WTC11 (cell line): ENCODE results near the gene SLC22A7. TPM values are rescaled to one million over a fixed set of nuclear protein-coding genes. Genes with fewer than 3 reads are reported as not detected.
"Not testable (repeated sequence)": the region's sequence is repeated elsewhere in the genome, so short reads cannot be mapped to it uniquely, and the experiment has no call there.

Experiments used
- ATAC-seq: fragments of 200-7000 bp; cut with Tn5 transposase; 2 replicates; pipeline ENCODE4 v1.10.0; 2021; ENCODE audit warnings: mild to moderate bottlenecking, moderate library complexity
- CTCF ChIA-PET: fragments of 300-600 bp; sonication (Branson Sonifier 250); formaldehyde crosslinking; loops from one replicate; lab custom pipeline; 2021; ENCODE audit warnings: antibody characterized with exemption; lab: Charles Lee
- POLR2A ChIA-PET: fragments of 350-600 bp; sonication (Branson Sonifier 250); formaldehyde crosslinking; loops from one replicate; lab custom pipeline; 2021; ENCODE audit warnings: antibody characterized with exemption; lab: Charles Lee
- DNase-seq: peaks from one replicate; pipeline ENCODE4 v3.0.0; 2021; ENCODE audit warnings: low spot score
- H3K27ac Mint-ChIP-seq: 2 replicates; pipeline ENCODE4 v1.8.0; 2021; ENCODE audit warnings: mixed read lengths
- H3K27me3 Mint-ChIP-seq: 2 replicates; pipeline ENCODE4 v1.8.0; 2021; ENCODE audit warnings: low read depth, mild to moderate bottlenecking, moderate library complexity, mixed read lengths
- H3K36me3 Mint-ChIP-seq: 2 replicates; pipeline ENCODE4 v1.8.0; 2021; ENCODE audit warnings: mixed read lengths
- H3K4me1 Mint-ChIP-seq: 2 replicates; pipeline ENCODE4 v1.8.0; 2022; ENCODE audit warnings: mixed read lengths
- H3K4me3 Mint-ChIP-seq: 2 replicates; pipeline ENCODE4 v1.8.0; 2021; ENCODE audit warnings: mild to moderate bottlenecking, moderate library complexity, mixed read lengths
- H3K9me3 Mint-ChIP-seq: 2 replicates; pipeline ENCODE4 v1.8.0; 2021; ENCODE audit warnings: mixed read lengths
- CREB1 ChIP-seq: sonication (generic); formaldehyde crosslinking; IDR thresholded peaks from 2 replicates; pipeline ENCODE4 v1.8.0; 2023; ENCODE audit warnings: mild to moderate bottlenecking, missing genetic modification reagents
- EMX1 ChIP-seq: fragments of 250-450 bp; sonication (Bioruptor Pico); IDR thresholded peaks from 2 replicates; pipeline ENCODE4 v1.8.0; 2021; ENCODE audit warnings: mild to moderate bottlenecking
- HMGA2 ChIP-seq: fragments of 250-450 bp; sonication (Bioruptor Pico); IDR thresholded peaks from 2 replicates; pipeline ENCODE4 v1.4.0; 2021; ENCODE audit warnings: mild to moderate bottlenecking, moderate library complexity
- NFATC4 ChIP-seq: fragments of 250-450 bp; sonication (Bioruptor Pico); IDR thresholded peaks from 2 replicates; pipeline ENCODE4 v1.9.0; 2021; ENCODE audit warnings: mild to moderate bottlenecking
- NR3C1 ChIP-seq: sonication (generic); formaldehyde crosslinking; conservative IDR thresholded peaks from 2 replicates; pipeline ENCODE4 v1.8.1; 2023; ENCODE audit warnings: low read depth, mild to moderate bottlenecking, missing genetic modification reagents
- PRRX2 ChIP-seq: fragments of 250-450 bp; sonication (Bioruptor Pico); IDR thresholded peaks from 2 replicates; pipeline ENCODE4 v1.8.0; 2021; ENCODE audit warnings: mild to moderate bottlenecking
- SMAD3 ChIP-seq: sonication (generic); formaldehyde crosslinking; IDR thresholded peaks from 2 replicates; pipeline ENCODE4 v1.8.0; 2022; ENCODE audit warnings: missing genetic modification reagents, mild to moderate bottlenecking, borderline replicate concordance
- SMAD4 ChIP-seq: sonication (generic); formaldehyde crosslinking; IDR thresholded peaks from 2 replicates; pipeline ENCODE4 v1.8.0; 2022; ENCODE audit warnings: mild to moderate bottlenecking, missing genetic modification reagents
- TEAD4 ChIP-seq: sonication (generic); formaldehyde crosslinking; IDR thresholded peaks from 2 replicates; pipeline ENCODE4 v1.8.0; 2022; ENCODE audit warnings: mild to moderate bottlenecking, missing genetic modification reagents
- ZBTB21 ChIP-seq: sonication (generic); formaldehyde crosslinking; IDR thresholded peaks from 2 replicates; pipeline ENCODE4 v1.8.1; 2023; ENCODE audit warnings: mild to moderate bottlenecking, missing genetic modification reagents, borderline replicate concordance
- ZNF396 ChIP-seq: fragments of 250-450 bp; sonication (Bioruptor Pico); IDR thresholded peaks from 2 replicates; pipeline ENCODE4 v1.8.0; 2021; ENCODE audit warnings: mild to moderate bottlenecking, moderate library complexity, borderline replicate concordance
- ZNF671 ChIP-seq: fragments of 250-450 bp; sonication (Bioruptor Pico); IDR thresholded peaks from 2 replicates; pipeline ENCODE4 v1.8.0; 2021; ENCODE audit warnings: mild to moderate bottlenecking
- total RNA-seq: library from RNA; stranded (reverse); gene quantifications from 3 replicates; pipeline ENCODE4 v1.2.3, GENCODE V29; 2021
- TF ChIP-seq, protein P1 (sequence below): sonication (generic); formaldehyde crosslinking; IDR thresholded peaks from 2 replicates; pipeline ENCODE4 v1.8.1; 2023; ENCODE audit warnings: mild to moderate bottlenecking, missing genetic modification reagents, moderate library complexity
- TF ChIP-seq, protein P2 (sequence below): fragments of 250-450 bp; sonication (Bioruptor Pico); IDR thresholded peaks from 2 replicates; pipeline ENCODE4 v1.8.0; 2021; ENCODE audit warnings: mild to moderate bottlenecking
- TF ChIP-seq, protein P3 (sequence below): sonication (generic); formaldehyde crosslinking; IDR thresholded peaks from 2 replicates; pipeline ENCODE4 v1.8.1; 2022; ENCODE audit warnings: low read depth, missing genetic modification reagents, borderline replicate concordance
- TF ChIP-seq, protein P4 (sequence below): sonication (generic); formaldehyde crosslinking; IDR thresholded peaks from 2 replicates; pipeline ENCODE4 v1.8.0; 2022; ENCODE audit warnings: mild to moderate bottlenecking, missing genetic modification reagents
- TF ChIP-seq, protein P5 (sequence below): fragments of 250-450 bp; sonication (Bioruptor Pico); IDR thresholded peaks from 2 replicates; pipeline ENCODE4 v1.9.0; 2021; ENCODE audit warnings: moderate library complexity, mild to moderate bottlenecking, inconsistent platforms, borderline replicate concordance
- TF ChIP-seq, protein P6 (sequence below): sonication (generic); formaldehyde crosslinking; IDR thresholded peaks from 2 replicates; pipeline ENCODE4 v1.8.0; 2023; ENCODE audit warnings: missing genetic modification reagents
- TF ChIP-seq, protein P7 (sequence below): sonication (generic); formaldehyde crosslinking; IDR thresholded peaks from 2 replicates; pipeline ENCODE4 v1.8.1; 2022; ENCODE audit warnings: mild to moderate bottlenecking, moderate library complexity, missing genetic modification reagents
- TF ChIP-seq, protein P8 (sequence below): sonication (generic); formaldehyde crosslinking; IDR thresholded peaks from 2 replicates; pipeline ENCODE4 v1.8.1; 2022; ENCODE audit warnings: mild to moderate bottlenecking, missing genetic modification reagents, moderate library complexity, borderline replicate concordance

SLC22A7 gene
- total RNA-seq, 1 experiment from 2014 or later = not detected

DNA sequence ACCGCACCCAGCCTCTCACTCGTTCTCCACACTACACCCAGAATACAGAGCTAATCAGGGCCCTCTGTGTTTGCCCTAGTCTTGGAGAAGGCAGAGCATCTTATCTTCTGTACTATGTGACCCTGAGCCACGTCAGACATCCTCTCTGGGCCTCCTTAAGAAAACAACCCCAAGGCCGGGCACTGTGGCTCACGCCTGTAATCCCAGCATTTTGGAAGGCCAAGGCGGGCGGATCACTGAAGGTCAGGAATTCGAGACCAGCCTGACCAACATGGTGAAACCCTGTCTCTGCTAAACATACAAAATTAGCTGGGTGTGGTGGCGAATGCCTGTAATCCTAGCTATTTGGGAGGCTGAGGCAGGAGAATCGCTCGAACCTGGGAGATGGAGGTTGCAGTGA is 4.9 kb downstream of the SLC22A7 start:
- H3K27me3 Mint-ChIP-seq, H3K27ac Mint-ChIP-seq, H3K36me3 Mint-ChIP-seq, DNase-seq, ATAC-seq, H3K9me3 Mint-ChIP-seq, H3K4me3 Mint-ChIP-seq, POLR2A ChIA-PET: not testable (repeated sequence)
- peaks cover 22% of the 10 kb centered on the region for H3K4me1 Mint-ChIP-seq
- CTCF ChIA-PET = interaction anchor here (1.0 to 2.3 kb wide), 3 partner anchors 16 to 124 kb away, joined by 3 to 6 read pairs (median 4); partner anchors contain the start of gene ABCC10

DNA sequence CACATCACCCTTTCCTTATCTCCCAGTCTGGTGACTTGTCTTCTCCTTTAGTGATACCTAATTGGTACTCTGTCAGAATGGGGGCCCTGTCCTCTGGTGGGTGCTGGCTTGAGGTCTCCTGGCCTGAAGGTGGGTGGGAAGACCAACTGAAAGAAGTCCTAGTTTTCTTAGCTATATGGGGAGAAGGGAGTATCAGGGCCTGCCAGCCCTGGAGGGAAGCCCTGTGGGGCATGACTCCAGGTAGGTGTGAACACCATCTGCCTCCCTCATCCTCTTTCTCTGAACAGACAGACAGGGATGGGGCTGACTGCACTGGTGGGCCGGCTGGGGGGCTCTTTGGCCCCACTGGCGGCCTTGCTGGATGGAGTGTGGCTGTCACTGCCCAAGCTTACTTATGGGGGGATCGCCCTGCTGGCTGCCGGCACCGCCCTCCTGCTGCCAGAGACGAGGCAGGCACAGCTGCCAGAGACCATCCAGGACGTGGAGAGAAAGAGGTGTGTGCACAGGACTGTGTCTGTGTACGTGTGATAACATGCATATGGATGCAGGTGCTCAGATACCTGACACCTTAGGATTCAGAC is 5.8 kb downstream of the SLC22A7 start:
- no peak for ATAC-seq
- TF ChIP-seq NFATC4 (CRISPR knock-in tag) = no peak
- TF ChIP-seq, protein P1, sequence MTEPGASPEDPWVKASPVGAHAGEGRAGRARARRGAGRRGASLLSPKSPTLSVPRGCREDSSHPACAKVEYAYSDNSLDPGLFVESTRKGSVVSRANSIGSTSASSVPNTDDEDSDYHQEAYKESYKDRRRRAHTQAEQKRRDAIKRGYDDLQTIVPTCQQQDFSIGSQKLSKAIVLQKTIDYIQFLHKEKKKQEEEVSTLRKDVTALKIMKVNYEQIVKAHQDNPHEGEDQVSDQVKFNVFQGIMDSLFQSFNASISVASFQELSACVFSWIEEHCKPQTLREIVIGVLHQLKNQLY (CRISPR knock-in tag) = no peak
- no peak for TF ChIP-seq ZNF671 (CRISPR knock-in tag)
- TF ChIP-seq CREB1 (CRISPR knock-in tag) = no peak
- no peak for TF ChIP-seq NR3C1
- TF ChIP-seq, protein P2, sequence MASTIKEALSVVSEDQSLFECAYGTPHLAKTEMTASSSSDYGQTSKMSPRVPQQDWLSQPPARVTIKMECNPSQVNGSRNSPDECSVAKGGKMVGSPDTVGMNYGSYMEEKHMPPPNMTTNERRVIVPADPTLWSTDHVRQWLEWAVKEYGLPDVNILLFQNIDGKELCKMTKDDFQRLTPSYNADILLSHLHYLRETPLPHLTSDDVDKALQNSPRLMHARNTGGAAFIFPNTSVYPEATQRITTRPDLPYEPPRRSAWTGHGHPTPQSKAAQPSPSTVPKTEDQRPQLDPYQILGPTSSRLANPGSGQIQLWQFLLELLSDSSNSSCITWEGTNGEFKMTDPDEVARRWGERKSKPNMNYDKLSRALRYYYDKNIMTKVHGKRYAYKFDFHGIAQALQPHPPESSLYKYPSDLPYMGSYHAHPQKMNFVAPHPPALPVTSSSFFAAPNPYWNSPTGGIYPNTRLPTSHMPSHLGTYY = no peak
- TF ChIP-seq SMAD3 (CRISPR knock-in tag) = no peak
- TF ChIP-seq, protein P3, sequence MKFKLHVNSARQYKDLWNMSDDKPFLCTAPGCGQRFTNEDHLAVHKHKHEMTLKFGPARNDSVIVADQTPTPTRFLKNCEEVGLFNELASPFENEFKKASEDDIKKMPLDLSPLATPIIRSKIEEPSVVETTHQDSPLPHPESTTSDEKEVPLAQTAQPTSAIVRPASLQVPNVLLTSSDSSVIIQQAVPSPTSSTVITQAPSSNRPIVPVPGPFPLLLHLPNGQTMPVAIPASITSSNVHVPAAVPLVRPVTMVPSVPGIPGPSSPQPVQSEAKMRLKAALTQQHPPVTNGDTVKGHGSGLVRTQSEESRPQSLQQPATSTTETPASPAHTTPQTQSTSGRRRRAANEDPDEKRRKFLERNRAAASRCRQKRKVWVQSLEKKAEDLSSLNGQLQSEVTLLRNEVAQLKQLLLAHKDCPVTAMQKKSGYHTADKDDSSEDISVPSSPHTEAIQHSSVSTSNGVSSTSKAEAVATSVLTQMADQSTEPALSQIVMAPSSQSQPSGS = no peak
- TF ChIP-seq, protein P4, sequence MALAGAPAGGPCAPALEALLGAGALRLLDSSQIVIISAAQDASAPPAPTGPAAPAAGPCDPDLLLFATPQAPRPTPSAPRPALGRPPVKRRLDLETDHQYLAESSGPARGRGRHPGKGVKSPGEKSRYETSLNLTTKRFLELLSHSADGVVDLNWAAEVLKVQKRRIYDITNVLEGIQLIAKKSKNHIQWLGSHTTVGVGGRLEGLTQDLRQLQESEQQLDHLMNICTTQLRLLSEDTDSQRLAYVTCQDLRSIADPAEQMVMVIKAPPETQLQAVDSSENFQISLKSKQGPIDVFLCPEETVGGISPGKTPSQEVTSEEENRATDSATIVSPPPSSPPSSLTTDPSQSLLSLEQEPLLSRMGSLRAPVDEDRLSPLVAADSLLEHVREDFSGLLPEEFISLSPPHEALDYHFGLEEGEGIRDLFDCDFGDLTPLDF = no peak
- no peak for TF ChIP-seq PRRX2 (CRISPR knock-in tag)
- no peak for TF ChIP-seq SMAD4 (CRISPR knock-in tag)
- TF ChIP-seq ZBTB21 (CRISPR knock-in tag) = no peak
- no peak for TF ChIP-seq ZNF396
- TF ChIP-seq, protein P5, sequence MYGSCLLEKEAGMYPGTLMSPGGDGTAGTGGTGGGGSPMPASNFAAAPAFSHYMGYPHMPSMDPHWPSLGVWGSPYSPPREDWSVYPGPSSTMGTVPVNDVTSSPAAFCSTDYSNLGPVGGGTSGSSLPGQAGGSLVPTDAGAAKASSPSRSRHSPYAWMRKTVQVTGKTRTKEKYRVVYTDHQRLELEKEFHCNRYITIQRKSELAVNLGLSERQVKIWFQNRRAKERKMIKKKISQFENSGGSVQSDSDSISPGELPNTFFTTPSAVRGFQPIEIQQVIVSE (CRISPR knock-in tag) = no peak
- TF ChIP-seq, protein P6, sequence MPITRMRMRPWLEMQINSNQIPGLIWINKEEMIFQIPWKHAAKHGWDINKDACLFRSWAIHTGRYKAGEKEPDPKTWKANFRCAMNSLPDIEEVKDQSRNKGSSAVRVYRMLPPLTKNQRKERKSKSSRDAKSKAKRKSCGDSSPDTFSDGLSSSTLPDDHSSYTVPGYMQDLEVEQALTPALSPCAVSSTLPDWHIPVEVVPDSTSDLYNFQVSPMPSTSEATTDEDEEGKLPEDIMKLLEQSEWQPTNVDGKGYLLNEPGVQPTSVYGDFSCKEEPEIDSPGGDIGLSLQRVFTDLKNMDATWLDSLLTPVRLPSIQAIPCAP (CRISPR knock-in tag) = no peak
- TF ChIP-seq, protein P7, sequence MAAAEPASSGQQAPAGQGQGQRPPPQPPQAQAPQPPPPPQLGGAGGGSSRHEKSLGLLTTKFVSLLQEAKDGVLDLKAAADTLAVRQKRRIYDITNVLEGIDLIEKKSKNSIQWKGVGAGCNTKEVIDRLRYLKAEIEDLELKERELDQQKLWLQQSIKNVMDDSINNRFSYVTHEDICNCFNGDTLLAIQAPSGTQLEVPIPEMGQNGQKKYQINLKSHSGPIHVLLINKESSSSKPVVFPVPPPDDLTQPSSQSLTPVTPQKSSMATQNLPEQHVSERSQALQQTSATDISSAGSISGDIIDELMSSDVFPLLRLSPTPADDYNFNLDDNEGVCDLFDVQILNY (CRISPR knock-in tag) = no peak
- TF ChIP-seq HMGA2 (CRISPR knock-in tag) = no peak
- TF ChIP-seq, protein P8, sequence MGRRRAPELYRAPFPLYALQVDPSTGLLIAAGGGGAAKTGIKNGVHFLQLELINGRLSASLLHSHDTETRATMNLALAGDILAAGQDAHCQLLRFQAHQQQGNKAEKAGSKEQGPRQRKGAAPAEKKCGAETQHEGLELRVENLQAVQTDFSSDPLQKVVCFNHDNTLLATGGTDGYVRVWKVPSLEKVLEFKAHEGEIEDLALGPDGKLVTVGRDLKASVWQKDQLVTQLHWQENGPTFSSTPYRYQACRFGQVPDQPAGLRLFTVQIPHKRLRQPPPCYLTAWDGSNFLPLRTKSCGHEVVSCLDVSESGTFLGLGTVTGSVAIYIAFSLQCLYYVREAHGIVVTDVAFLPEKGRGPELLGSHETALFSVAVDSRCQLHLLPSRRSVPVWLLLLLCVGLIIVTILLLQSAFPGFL (CRISPR knock-in tag) = no peak
- TF ChIP-seq TEAD4 = no peak
- TF ChIP-seq EMX1 = no peak
- TF ChIP-seq, all 79 proteins: peak for 0

More for the DNA sequence above, 5.8 kb downstream of the SLC22A7 start:
- Mint-ChIP-seq H3K9me3 (no peaks in the 10 kb centered on the region), H3K4me3 (no peak overlapping the region), H3K36me3 (peaks cover 5% of the 10 kb centered on the region), H3K27ac (no peak overlapping the region), H3K27me3 (no peaks in the 10 kb centered on the region), H3K4me1 (peaks cover 22% of the 10 kb centered on the region)
- ChIA-PET CTCF (interaction anchor here (2.3 kb wide), 1 partner anchor 31 kb away, joined by 6 read pairs; no protein-coding TSS in a partner anchor), POLR2A (no interaction called here)
- no peak for DNase-seq
